T47D (cell line): ENCODE results near the gene FAIM.
A peak's percentile ranks its signal among the peaks of the same experiment; 100 is the strongest.
"Not testable (repeated sequence)": the region's sequence is repeated elsewhere in the genome, so short reads cannot be mapped to it uniquely, and the experiment has no call there.

Experiments used
- DNase-seq, 2 experiments: peaks; one replicate each; pipeline versions ENCODE4 v3.0.0 to v3.0.0-alpha.2; 2011 to 2012; ENCODE audit warnings: low read depth in 1 of 2, low spot score in 1 of 2
- JUND ChIP-seq: IDR thresholded peaks from 2 replicates; pipeline ENCODE4 v1.6.1; 2012; ENCODE audit warnings: low read depth
- in situ Hi-C: cut with HindIII; loops from 2 replicates; pipeline ENCODE4 v1.10.0; 2016; ENCODE audit warnings: low sequenced_read_pairs, low pct_unique_long_range_greater_than_20kb

FAIM gene

GRCh38 chr3:138608322-138609135 lies at the start of gene FAIM:
FAIM (plus strand) TSS chr3:138608771; CDS start chr3:138619727, 10,956 bp downstream.
- no peak for TF ChIP-seq JUND
- peak; percentile 75 to 87 for DNase-seq
- in situ Hi-C loops: no loop called here

DNA sequence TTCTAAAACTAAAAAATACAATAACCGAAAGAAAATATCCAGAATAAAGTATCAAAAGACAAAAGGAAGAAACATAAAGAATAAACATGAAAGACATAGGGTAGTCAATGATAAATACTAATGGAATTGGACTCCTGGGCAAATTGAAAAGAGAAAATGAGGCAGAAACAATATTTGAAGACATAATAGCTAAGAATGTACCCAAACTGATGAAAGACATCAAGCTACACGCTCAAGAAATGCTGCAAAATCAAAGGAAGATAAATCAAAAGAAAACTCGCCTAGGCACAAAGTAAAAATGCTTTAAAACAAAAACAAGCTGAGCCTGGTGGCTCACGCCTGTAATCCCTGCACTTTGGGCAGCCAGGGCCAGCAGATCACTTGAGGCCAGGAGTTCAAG lies 49.4 kb upstream of the FAIM start:
- in situ Hi-C loops: no loop called here
- TF ChIP-seq JUND: no peak
- DNase-seq: no peak

GRCh38 chr3:138560501-138560900 lies 48.1 kb upstream of the FAIM start:
- in situ Hi-C loops: no loop called here
- TF ChIP-seq JUND: no peak

DNA sequence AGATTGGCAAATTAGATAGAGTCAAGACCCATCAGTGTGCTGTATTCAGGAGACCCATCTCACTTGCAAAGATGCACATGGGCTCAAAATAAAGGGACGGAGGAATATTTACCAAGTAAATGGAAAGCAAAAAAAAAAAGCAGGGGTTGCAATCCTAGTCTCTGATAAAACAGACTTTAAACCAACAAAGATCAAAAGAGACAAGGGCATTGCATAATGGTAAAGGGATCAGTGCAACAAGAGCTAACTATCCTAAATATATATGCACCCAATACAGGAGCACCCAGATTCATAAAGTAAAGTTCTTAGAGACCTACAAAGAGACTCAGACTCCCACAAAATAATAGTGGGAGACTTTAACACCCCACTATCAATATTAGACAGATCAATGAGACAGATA lies 45.7 kb upstream of the FAIM start:
- in situ Hi-C loops, DNase-seq: not testable (repeated sequence)

More at GRCh38 chr3:138560501-138560900, 48.1 kb upstream of the FAIM start:
- no peak for DNase-seq

DNA sequence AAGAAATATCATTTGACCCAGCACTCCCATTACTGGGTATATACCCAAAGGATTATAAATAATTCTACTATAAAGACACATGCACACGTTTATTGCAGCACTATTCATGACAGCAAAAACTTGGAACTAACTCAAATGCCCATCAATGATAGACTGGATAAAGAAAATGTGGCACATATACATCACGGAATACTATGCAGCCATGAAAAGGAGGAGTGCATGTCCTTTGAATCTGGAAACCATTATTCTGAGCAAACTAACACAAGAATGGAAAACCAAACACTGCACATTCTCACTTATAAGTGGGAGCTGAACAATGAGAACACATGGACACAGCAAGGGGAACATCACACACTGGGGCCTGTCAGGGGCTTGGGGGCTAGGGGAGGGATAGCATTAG lies 42.3 kb upstream of the FAIM start:
- in situ Hi-C loops, DNase-seq: not testable (repeated sequence)

DNA sequence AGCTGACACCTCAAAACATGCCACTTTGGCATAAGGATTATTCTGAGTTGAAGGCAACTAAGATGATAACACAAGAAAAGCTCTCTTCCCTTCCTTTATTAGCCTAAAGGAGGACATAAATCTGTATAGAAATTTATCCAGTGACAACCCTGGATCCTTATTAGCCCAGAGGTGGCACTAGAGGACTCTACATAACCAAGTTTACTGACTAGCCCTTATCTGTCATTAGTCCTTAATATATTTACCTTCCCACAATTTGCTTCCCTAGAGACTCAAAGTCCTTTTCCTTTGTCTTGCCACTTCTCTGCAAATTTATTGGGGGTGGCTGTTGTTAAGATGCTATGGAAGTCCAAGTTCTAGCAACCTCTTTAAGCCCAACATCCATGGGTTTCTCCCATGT lies 41.2 kb upstream of the FAIM start:
- DNase-seq: no peak
- TF ChIP-seq JUND: no peak
- in situ Hi-C loops: no loop called here

- no peak for TF ChIP-seq JUND
- no peak for DNase-seq
Observed at GRCh38 chr3:138569090-138569489, 39.5 kb upstream of the FAIM start.

GRCh38 chr3:138569624-138570023 lies 38.9 kb upstream of the FAIM start:
- DNase-seq, in situ Hi-C loops: not testable (repeated sequence)

More at GRCh38 chr3:138569090-138569489, 39.5 kb upstream of the FAIM start:
- in situ Hi-C loops: no loop called here

DNA sequence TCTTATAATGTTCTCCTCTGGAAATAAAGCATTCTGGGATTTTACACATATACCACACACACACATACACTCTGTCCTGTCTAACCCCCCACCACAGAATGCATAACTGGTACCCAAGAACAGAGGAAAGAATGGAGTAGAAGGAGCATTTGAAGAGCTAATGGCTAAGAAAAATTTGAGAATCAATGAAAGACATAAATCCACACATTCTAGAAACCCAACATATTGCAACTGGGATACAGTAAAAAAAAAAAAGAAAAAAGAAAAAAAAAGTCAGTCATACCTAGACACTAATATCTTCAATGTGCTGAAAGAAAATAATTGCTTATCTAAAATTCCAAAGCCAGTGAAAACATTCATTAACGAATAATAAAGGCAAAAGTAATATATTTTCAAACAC lies 35.4 kb upstream of the FAIM start:
- TF ChIP-seq JUND: no peak
- DNase-seq: no peak
- in situ Hi-C loops: no loop called here

DNA sequence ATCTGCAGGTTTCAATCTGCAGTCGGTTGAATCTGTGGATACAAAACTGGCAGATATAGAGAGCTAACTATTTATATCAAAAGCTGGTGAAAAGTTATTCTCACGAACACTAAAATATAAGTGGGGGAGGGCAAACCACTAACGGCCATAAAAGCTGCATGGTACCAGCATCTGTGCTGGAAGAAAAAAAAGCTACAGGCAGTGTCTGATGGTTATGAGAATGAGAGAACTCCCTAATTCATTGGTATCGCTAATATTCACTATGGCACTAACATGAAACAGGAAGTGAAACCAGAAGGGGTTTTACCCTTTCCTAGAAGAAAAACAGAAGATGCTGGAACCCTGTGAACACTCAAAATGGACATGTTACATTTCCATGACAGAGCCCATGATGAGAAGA lies 30.4 kb upstream of the FAIM start:
- no peak for DNase-seq
- in situ Hi-C loops: no loop called here
- no peak for TF ChIP-seq JUND

DNA sequence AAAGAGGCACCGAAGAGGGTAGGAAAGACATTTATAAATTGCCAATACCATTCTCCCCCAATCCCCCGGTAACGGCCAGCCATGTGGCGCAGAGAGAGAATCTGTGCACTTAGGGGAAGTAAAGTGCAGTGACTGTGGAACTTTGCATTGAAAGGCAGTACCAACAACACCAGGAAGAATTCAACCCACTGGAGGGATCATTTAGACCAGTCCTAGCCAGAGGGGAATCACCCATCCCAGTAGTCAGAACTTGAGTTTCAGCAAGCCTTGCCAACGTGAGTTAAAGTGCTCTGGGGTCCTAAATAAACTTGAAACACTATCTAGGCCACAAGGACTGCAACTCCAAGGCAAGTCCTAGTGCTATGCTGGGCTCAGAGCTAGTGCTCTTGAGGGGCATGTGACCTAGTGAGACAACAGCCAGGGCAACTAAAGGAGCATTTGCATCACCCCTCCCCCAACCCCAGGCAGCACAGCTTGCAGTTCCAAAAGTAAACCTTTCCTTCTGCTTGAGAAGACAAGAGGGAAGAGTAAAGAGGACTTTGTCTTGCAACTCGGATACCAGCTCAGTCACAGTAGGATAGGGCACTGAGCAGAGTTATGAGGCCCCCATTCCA lies 29.5 kb upstream of the FAIM start:
- in situ Hi-C loops: no loop called here
- no peak for DNase-seq
- TF ChIP-seq JUND: no peak

GRCh38 chr3:138587374-138587773 lies 21.2 kb upstream of the FAIM start:
- DNase-seq: no peak
- in situ Hi-C loops: no loop called here
- no peak for TF ChIP-seq JUND

- in situ Hi-C loops: no loop called here
- DNase-seq: no peak
- no peak for TF ChIP-seq JUND
Observed at GRCh38 chr3:138588445-138588844, 20.1 kb upstream of the FAIM start.

- in situ Hi-C loops: no loop called here
- DNase-seq: no peak
- TF ChIP-seq JUND: no peak
Observed at GRCh38 chr3:138591392-138591791, 17.2 kb upstream of the FAIM start.
